Memory B cell (primary cell): ENCODE measurements around the gene IGF1R.

Experiments used
- ATAC-seq: fragments of 150-1000 bp; cut with Tn5 transposase; 2 replicates; pipeline ENCODE4 v1.10.0; 2021; ENCODE audit warnings: low read depth, mild to moderate bottlenecking, moderate library complexity
- DNase-seq, 2 donors: peaks; one replicate each; pipeline ENCODE4 v3.0.0; 2022; ENCODE audit warnings: low spot score in 2 of 2
- H3K27ac Mint-ChIP-seq: one replicate; pipeline ENCODE4 v1.8.0; 2022; ENCODE audit warnings: mild to moderate bottlenecking, moderate library complexity, mixed read lengths
- H3K27me3 Mint-ChIP-seq: one replicate; pipeline ENCODE4 v1.8.0; 2022; ENCODE audit warnings: mixed read lengths
- H3K36me3 Mint-ChIP-seq: one replicate; pipeline ENCODE4 v1.8.0; 2022; ENCODE audit warnings: mild to moderate bottlenecking, mixed read lengths
- H3K4me1 Mint-ChIP-seq: one replicate; pipeline ENCODE4 v1.8.0; 2022; ENCODE audit warnings: mixed read lengths
- H3K4me3 Mint-ChIP-seq: one replicate; pipeline ENCODE4 v1.8.0; 2022; ENCODE audit warnings: mild to moderate bottlenecking, moderate library complexity, mixed read lengths
- H3K9me3 Mint-ChIP-seq: one replicate; pipeline ENCODE4 v1.8.0; 2022; ENCODE audit warnings: mixed read lengths

Gene IGF1R

GRCh38 chr15:98865397-98866339 is 217.3 kb downstream of the IGF1R start:
- H3K4me3 Mint-ChIP-seq: peak overlapping the region; percentile 87
- DNase-seq (peak; percentile 41 to 51), ATAC-seq (peak; percentile 80)
- H3K9me3 Mint-ChIP-seq: peaks cover 1% of the 10 kb centered on the region
- H3K4me1 Mint-ChIP-seq: peaks cover 7% of the 10 kb centered on the region
- H3K27ac Mint-ChIP-seq: peak overlapping the region; percentile 90
- no peaks in the 10 kb centered on the region for H3K27me3 Mint-ChIP-seq
- H3K36me3 Mint-ChIP-seq: peaks cover 2% of the 10 kb centered on the region

GRCh38 chr15:98866511-98866910 is 218.2 kb downstream of the IGF1R start:
- peak overlapping the region; percentile 90 for H3K27ac Mint-ChIP-seq
- ATAC-seq (peak; percentile 10), DNase-seq (no peak)
- peak overlapping the region; percentile 87 for H3K4me3 Mint-ChIP-seq
- peaks cover 7% of the 10 kb centered on the region for H3K4me1 Mint-ChIP-seq
- H3K9me3 Mint-ChIP-seq: peaks cover 5% of the 10 kb centered on the region
- H3K27me3 Mint-ChIP-seq: peaks cover 3% of the 10 kb centered on the region
- peaks cover 5% of the 10 kb centered on the region for H3K36me3 Mint-ChIP-seq

GRCh38 chr15:98868564-98868963 is 220.2 kb downstream of the IGF1R start:
- Mint-ChIP-seq H3K36me3 (peaks cover 6% of the 10 kb centered on the region), H3K27me3 (peaks cover 6% of the 10 kb centered on the region), H3K4me3 (no peak overlapping the region), H3K4me1 (peaks cover 10% of the 10 kb centered on the region), H3K27ac (no peak overlapping the region), H3K9me3 (peaks cover 5% of the 10 kb centered on the region)
- DNase-seq: no peak
- no peak for ATAC-seq

GRCh38 chr15:98870788-98871187 is 222.4 kb downstream of the IGF1R start:
- Mint-ChIP-seq H3K9me3 (peaks cover 4% of the 10 kb centered on the region), H3K4me1 (peaks cover 15% of the 10 kb centered on the region), H3K4me3 (no peak overlapping the region), H3K27ac (no peak overlapping the region), H3K27me3 (peaks cover 9% of the 10 kb centered on the region), H3K36me3 (peaks cover 6% of the 10 kb centered on the region)
- DNase-seq (no peak), ATAC-seq (no peak)

- DNase-seq: no peak
- peaks cover 4% of the 10 kb centered on the region for H3K9me3 Mint-ChIP-seq
- peaks cover 6% of the 10 kb centered on the region for H3K36me3 Mint-ChIP-seq
- no peak for ATAC-seq
- peaks cover 9% of the 10 kb centered on the region for H3K27me3 Mint-ChIP-seq
- H3K4me3 Mint-ChIP-seq: no peak overlapping the region
- peaks cover 10% of the 10 kb centered on the region for H3K4me1 Mint-ChIP-seq
- H3K27ac Mint-ChIP-seq: no peak overlapping the region
These were observed 224.4 kb downstream of the IGF1R start for GRCh38 chr15:98872774-98873173.

- Mint-ChIP-seq H3K27me3 (peaks cover 9% of the 10 kb centered on the region), H3K9me3 (peaks cover 4% of the 10 kb centered on the region), H3K27ac (no peak overlapping the region), H3K36me3 (peaks cover 6% of the 10 kb centered on the region), H3K4me3 (no peak overlapping the region), H3K4me1 (peaks cover 10% of the 10 kb centered on the region)
- DNase-seq: no peak
- ATAC-seq: peak; percentile 44
These were observed 225.3 kb downstream of the IGF1R start for GRCh38 chr15:98873441-98874218.

GRCh38 chr15:98874370-98874769 is 226.0 kb downstream of the IGF1R start:
- Mint-ChIP-seq H3K9me3 (peaks cover 4% of the 10 kb centered on the region), H3K27ac (no peak overlapping the region), H3K36me3 (peaks cover 6% of the 10 kb centered on the region), H3K27me3 (peaks cover 9% of the 10 kb centered on the region), H3K4me1 (peaks cover 10% of the 10 kb centered on the region), H3K4me3 (no peak overlapping the region)
- no peak for DNase-seq
- ATAC-seq: no peak

- ATAC-seq (no peak), DNase-seq (no peak)
- Mint-ChIP-seq H3K27me3 (peaks cover 9% of the 10 kb centered on the region), H3K4me3 (no peak overlapping the region), H3K9me3 (peaks cover 4% of the 10 kb centered on the region), H3K4me1 (peaks cover 10% of the 10 kb centered on the region), H3K36me3 (peaks cover 6% of the 10 kb centered on the region), H3K27ac (no peak overlapping the region)
These were observed 226.4 kb downstream of the IGF1R start for GRCh38 chr15:98874773-98875172.

GRCh38 chr15:98875309-98875708 is 227.0 kb downstream of the IGF1R start:
- Mint-ChIP-seq H3K27me3 (peaks cover 9% of the 10 kb centered on the region), H3K9me3 (peaks cover 4% of the 10 kb centered on the region), H3K27ac (no peak overlapping the region), H3K4me1 (peaks cover 10% of the 10 kb centered on the region), H3K4me3 (no peak overlapping the region), H3K36me3 (peaks cover 4% of the 10 kb centered on the region)
- ATAC-seq: no peak
- DNase-seq: no peak

- no peak for ATAC-seq
- H3K27me3 Mint-ChIP-seq: peaks cover 5% of the 10 kb centered on the region
- H3K27ac Mint-ChIP-seq: no peak overlapping the region
- no peaks in the 10 kb centered on the region for H3K9me3 Mint-ChIP-seq
- DNase-seq: no peak
- H3K4me1 Mint-ChIP-seq: peaks cover 10% of the 10 kb centered on the region
- H3K4me3 Mint-ChIP-seq: no peak overlapping the region
- no peaks in the 10 kb centered on the region for H3K36me3 Mint-ChIP-seq
These were observed 228.4 kb downstream of the IGF1R start for GRCh38 chr15:98876451-98877369.

GRCh38 chr15:98878172-98878571 is 229.8 kb downstream of the IGF1R start:
- no peaks in the 10 kb centered on the region for H3K36me3 Mint-ChIP-seq

GRCh38 chr15:98878862-98879261 is 230.5 kb downstream of the IGF1R start:
- Mint-ChIP-seq H3K4me1 (peaks cover 12% of the 10 kb centered on the region), H3K4me3 (no peak overlapping the region), H3K27ac (no peak overlapping the region), H3K9me3 (no peaks in the 10 kb centered on the region), H3K27me3 (peaks cover 3% of the 10 kb centered on the region), H3K36me3 (no peaks in the 10 kb centered on the region)
- ATAC-seq (no peak), DNase-seq (no peak)

More at GRCh38 chr15:98878172-98878571, 229.8 kb downstream of the IGF1R start:
- Mint-ChIP-seq H3K27me3 (peaks cover 3% of the 10 kb centered on the region), H3K9me3 (no peaks in the 10 kb centered on the region), H3K27ac (no peak overlapping the region), H3K4me3 (no peak overlapping the region), H3K4me1 (peaks cover 16% of the 10 kb centered on the region)
- DNase-seq (no peak), ATAC-seq (no peak)
